ENCODE data around the gene PSMB10.
A peak's percentile ranks its signal among the peaks of the same experiment; 100 is the strongest.

The PSMB10 gene

GRCh38 chr16:67907397-67908180 is 29.1 kb downstream of the PSMB10 start:
- no peak overlapping the region for H3K4me3 ChIP-seq (ENCODE audit: control insufficient read depth in 1 of 7, extremely low read depth in 1 of 7, insufficient read depth in 4 of 7, low read depth in 2 of 7, low read length in 6 of 7)
- H3K36me3 ChIP-seq (ENCODE audit: control insufficient read depth in 4 of 4, insufficient read depth in 4 of 4, low read length in 3 of 4): peaks cover 4 to 44% (median 31%) of the 10 kb centered on the region in 4 experiments
- ChIA-PET POLR2A (interaction anchor here (0.9 kb wide), 1 partner anchor 28 kb away, joined by 3 read pairs; no protein-coding TSS in a partner anchor), CTCF (interaction anchor here (0.7 to 22.4 kb wide), 5 partner anchors 9 to 28 kb away, joined by 3 to 216 read pairs (median 4); partner anchors contain the start of genes NRN1L and PSKH1)
- H3K4me1 ChIP-seq (ENCODE audit: control extremely low read depth in 1 of 4, control insufficient read depth in 4 of 4, insufficient read depth in 4 of 4, low read length in 3 of 4): peaks cover 0 to 15% (median 3%) of the 10 kb centered on the region in 4 experiments
- WGBS (ENCODE audit: insufficient coverage): 94% methylated on average over 10 of the region's 11 CpGs
- no peaks in the 10 kb centered on the region for H3K27me3 ChIP-seq (replicated peaks in 2 of 5; ENCODE audit: control insufficient read depth in 4 of 5, insufficient read depth in 5 of 5, low read length in 4 of 5)
- no peak for DNase-seq
- H3K9me3 ChIP-seq (ENCODE audit: control extremely low read depth in 1 of 5, control insufficient read depth in 4 of 5, insufficient read depth in 2 of 5, low read depth in 1 of 5, low read length in 4 of 5): no peaks in the 10 kb centered on the region
- no peak overlapping the region for H3K27ac ChIP-seq (ENCODE audit: insufficient read depth in 1 of 2, low read depth in 1 of 2, low read length in 2 of 2, poor library complexity in 1 of 2, severe bottlenecking in 2 of 2)

- Histone ChIP-seq H3K27me3 (replicated peaks in 2 of 5; ENCODE audit: control insufficient read depth in 4 of 5, insufficient read depth in 5 of 5, low read length in 4 of 5) (no peaks in the 10 kb centered on the region), H3K9me3 (ENCODE audit: control extremely low read depth in 1 of 5, control insufficient read depth in 4 of 5, insufficient read depth in 2 of 5, low read depth in 1 of 5, low read length in 4 of 5) (no peaks in the 10 kb centered on the region), H3K27ac (ENCODE audit: insufficient read depth in 1 of 2, low read depth in 1 of 2, low read length in 2 of 2, poor library complexity in 1 of 2, severe bottlenecking in 2 of 2) (no peak overlapping the region), H3K4me1 (ENCODE audit: control extremely low read depth in 1 of 4, control insufficient read depth in 4 of 4, insufficient read depth in 4 of 4, low read length in 3 of 4) (peaks cover 0 to 18% (median 6%) of the 10 kb centered on the region in 4 experiments), H3K4me3 (ENCODE audit: control insufficient read depth in 1 of 7, extremely low read depth in 1 of 7, insufficient read depth in 4 of 7, low read depth in 2 of 7, low read length in 6 of 7) (no peak overlapping the region), H3K36me3 (ENCODE audit: control insufficient read depth in 4 of 4, insufficient read depth in 4 of 4, low read length in 3 of 4) (peaks cover 0 to 20% (median 10%) of the 10 kb centered on the region in 4 experiments)
- ChIA-PET CTCF (interaction anchor here (0.9 to 22.4 kb wide), 3 partner anchors 15 to 29 kb away, joined by 3 to 216 read pairs (median 4); partner anchors contain the start of genes CTRL, NRN1L and PSKH1), POLR2A (no interaction called here)
- WGBS (ENCODE audit: insufficient coverage): 96% methylated on average over 4 of the region's 4 CpGs
- no peak for DNase-seq
Observed at GRCh38 chr16:67902831-67903230, 33.8 kb downstream of the PSMB10 start.

GRCh38 chr16:67901734-67902133 is 34.9 kb downstream of the PSMB10 start:
- Histone ChIP-seq H3K4me1 (ENCODE audit: control extremely low read depth in 1 of 4, control insufficient read depth in 4 of 4, insufficient read depth in 4 of 4, low read length in 3 of 4) (peaks cover 0 to 18% (median 6%) of the 10 kb centered on the region in 4 experiments), H3K27me3 (replicated peaks in 2 of 5; ENCODE audit: control insufficient read depth in 4 of 5, insufficient read depth in 5 of 5, low read length in 4 of 5) (no peaks in the 10 kb centered on the region), H3K27ac (ENCODE audit: insufficient read depth in 1 of 2, low read depth in 1 of 2, low read length in 2 of 2, poor library complexity in 1 of 2, severe bottlenecking in 2 of 2) (no peak overlapping the region), H3K4me3 (ENCODE audit: control insufficient read depth in 1 of 7, extremely low read depth in 1 of 7, insufficient read depth in 4 of 7, low read depth in 2 of 7, low read length in 6 of 7) (no peak overlapping the region), H3K9me3 (ENCODE audit: control extremely low read depth in 1 of 5, control insufficient read depth in 4 of 5, insufficient read depth in 2 of 5, low read depth in 1 of 5, low read length in 4 of 5) (no peaks in the 10 kb centered on the region), H3K36me3 (ENCODE audit: control insufficient read depth in 4 of 4, insufficient read depth in 4 of 4, low read length in 3 of 4) (peaks cover 2 to 20% (median 10%) of the 10 kb centered on the region in 4 experiments)
- no peak for DNase-seq
- CTCF ChIA-PET: interaction anchor here (1.2 to 22.4 kb wide), 3 partner anchors 14 to 30 kb away, joined by 3 to 216 read pairs (median 4); partner anchors contain the start of genes CTRL, NRN1L and PSKH1
- 95% methylated on average over 5 of the region's 5 CpGs for WGBS (ENCODE audit: insufficient coverage)
- POLR2A ChIA-PET: no interaction called here

- ChIA-PET POLR2A (no interaction called here), CTCF (interaction anchor here (0.8 to 22.4 kb wide), 9 partner anchors 9 to 225 kb away, joined by 3 to 216 read pairs (median 4); partner anchors contain the start of genes NRN1L and PSKH1)
- peaks cover 3 to 9% (median 6%) of the 10 kb centered on the region in 4 experiments for H3K36me3 ChIP-seq (ENCODE audit: control insufficient read depth in 4 of 4, insufficient read depth in 4 of 4, low read length in 3 of 4)
- WGBS (ENCODE audit: insufficient coverage): 100% methylated on average over 2 of the region's 3 CpGs
- H3K4me3 ChIP-seq (ENCODE audit: control insufficient read depth in 1 of 7, extremely low read depth in 1 of 7, insufficient read depth in 4 of 7, low read depth in 2 of 7, low read length in 6 of 7): no peak overlapping the region
- no peaks in the 10 kb centered on the region for H3K9me3 ChIP-seq (ENCODE audit: control extremely low read depth in 1 of 5, control insufficient read depth in 4 of 5, insufficient read depth in 2 of 5, low read depth in 1 of 5, low read length in 4 of 5)
- DNase-seq: no peak
- H3K27ac ChIP-seq (ENCODE audit: insufficient read depth in 1 of 2, low read depth in 1 of 2, low read length in 2 of 2, poor library complexity in 1 of 2, severe bottlenecking in 2 of 2): no peak overlapping the region
- peaks cover 14 to 36% (median 18%) of the 10 kb centered on the region in 4 experiments for H3K4me1 ChIP-seq (ENCODE audit: control extremely low read depth in 1 of 4, control insufficient read depth in 4 of 4, insufficient read depth in 4 of 4, low read length in 3 of 4)
- H3K27me3 ChIP-seq (replicated peaks in 2 of 5; ENCODE audit: control insufficient read depth in 4 of 5, insufficient read depth in 5 of 5, low read length in 4 of 5): no peaks in the 10 kb centered on the region
Observed at GRCh38 chr16:67897231-67897630, 39.4 kb downstream of the PSMB10 start.

- Histone ChIP-seq H3K27me3 (replicated peaks in 2 of 5; ENCODE audit: control insufficient read depth in 4 of 5, insufficient read depth in 5 of 5, low read length in 4 of 5) (no peaks in the 10 kb centered on the region), H3K4me1 (ENCODE audit: control extremely low read depth in 1 of 4, control insufficient read depth in 4 of 4, insufficient read depth in 4 of 4, low read length in 3 of 4) (peaks cover 13 to 24% (median 17%) of the 10 kb centered on the region in 4 experiments), H3K4me3 (ENCODE audit: control insufficient read depth in 1 of 7, extremely low read depth in 1 of 7, insufficient read depth in 4 of 7, low read depth in 2 of 7, low read length in 6 of 7) (peak overlapping the region; percentile 87 to 98 (median 94)), H3K9me3 (ENCODE audit: control extremely low read depth in 1 of 5, control insufficient read depth in 4 of 5, insufficient read depth in 2 of 5, low read depth in 1 of 5, low read length in 4 of 5) (no peaks in the 10 kb centered on the region), H3K27ac (ENCODE audit: insufficient read depth in 1 of 2, low read depth in 1 of 2, low read length in 2 of 2, poor library complexity in 1 of 2, severe bottlenecking in 2 of 2) (peak overlapping the region; percentile 91 to 96), H3K36me3 (ENCODE audit: control insufficient read depth in 4 of 4, insufficient read depth in 4 of 4, low read length in 3 of 4) (peaks cover 0 to 3% (median 0%) of the 10 kb centered on the region in 4 experiments)
- WGBS (ENCODE audit: insufficient coverage): 40% methylated on average over 14 of the region's 14 CpGs
- DNase-seq: no peak
- CTCF ChIA-PET: interaction anchor here (0.6 to 15.2 kb wide), 6 partner anchors 12 to 556 kb away, joined by 3 to 216 read pairs (median 4); partner anchors contain the start of gene PSMB10
- POLR2A ChIA-PET: no interaction called here
Observed at GRCh38 chr16:67893743-67894399, 42.8 kb downstream of the PSMB10 start.

- WGBS (ENCODE audit: insufficient coverage): 0% methylated on average over 58 of the region's 90 CpGs
- H3K4me1 ChIP-seq (ENCODE audit: control extremely low read depth in 1 of 4, control insufficient read depth in 4 of 4, insufficient read depth in 4 of 4, low read length in 3 of 4): peaks cover 11 to 19% (median 14%) of the 10 kb centered on the region in 4 experiments
- H3K27ac ChIP-seq (ENCODE audit: insufficient read depth in 1 of 2, low read depth in 1 of 2, low read length in 2 of 2, poor library complexity in 1 of 2, severe bottlenecking in 2 of 2): peak within 1 kb of the TSS; percentile 91 to 96
- H3K4me3 ChIP-seq (ENCODE audit: control insufficient read depth in 1 of 7, extremely low read depth in 1 of 7, insufficient read depth in 4 of 7, low read depth in 2 of 7, low read length in 6 of 7): peak within 1 kb of the TSS; percentile 87 to 98 (median 94)
- H3K27me3 ChIP-seq (replicated peaks in 2 of 5; ENCODE audit: control insufficient read depth in 4 of 5, insufficient read depth in 5 of 5, low read length in 4 of 5): no peaks in the 10 kb centered on the region
- CTCF ChIA-PET: interaction anchor here (0.6 to 20.3 kb wide), 11 partner anchors 10 to 555 kb away, joined by 3 to 359 read pairs (median 4); partner anchors contain the start of genes CTRL and PSMB10
- no peaks in the 10 kb centered on the region for H3K9me3 ChIP-seq (ENCODE audit: control extremely low read depth in 1 of 5, control insufficient read depth in 4 of 5, insufficient read depth in 2 of 5, low read depth in 1 of 5, low read length in 4 of 5)
- DNase-seq: peak; percentile 93 to 94 (median 94)
- peaks cover 0 to 3% (median 0%) of the 10 kb centered on the region in 4 experiments for H3K36me3 ChIP-seq (ENCODE audit: control insufficient read depth in 4 of 4, insufficient read depth in 4 of 4, low read length in 3 of 4)
- POLR2A ChIA-PET: no interaction called here
Observed at GRCh38 chr16:67892899-67893742, 43.5 kb downstream of the PSMB10 start, which contains the start of gene PSKH1. PSKH1 (plus strand) TSS chr16:67893254; CDS start chr16:67908750, 15,496 bp downstream.
